SIG-M5 treated with dmso at 0.1 percent for 504 hours (cell line): ENCODE data around the gene DNAH1.
"Not testable (repeated sequence)": the region's sequence is repeated elsewhere in the genome, so short reads cannot be mapped to it uniquely, and the experiment has no call there.

ENCODE experiments used
- DNase-seq: peaks from one replicate; lab custom pipeline; 2025; ENCODE audit not compliant: unreplicated experiment; lab: John Stamatoyannopoulos, UW

The DNAH1 gene

GRCh38 chr3:52331906-52332305, 15.8 kb downstream of the DNAH1 start:
- no peak for DNase-seq

DNA sequence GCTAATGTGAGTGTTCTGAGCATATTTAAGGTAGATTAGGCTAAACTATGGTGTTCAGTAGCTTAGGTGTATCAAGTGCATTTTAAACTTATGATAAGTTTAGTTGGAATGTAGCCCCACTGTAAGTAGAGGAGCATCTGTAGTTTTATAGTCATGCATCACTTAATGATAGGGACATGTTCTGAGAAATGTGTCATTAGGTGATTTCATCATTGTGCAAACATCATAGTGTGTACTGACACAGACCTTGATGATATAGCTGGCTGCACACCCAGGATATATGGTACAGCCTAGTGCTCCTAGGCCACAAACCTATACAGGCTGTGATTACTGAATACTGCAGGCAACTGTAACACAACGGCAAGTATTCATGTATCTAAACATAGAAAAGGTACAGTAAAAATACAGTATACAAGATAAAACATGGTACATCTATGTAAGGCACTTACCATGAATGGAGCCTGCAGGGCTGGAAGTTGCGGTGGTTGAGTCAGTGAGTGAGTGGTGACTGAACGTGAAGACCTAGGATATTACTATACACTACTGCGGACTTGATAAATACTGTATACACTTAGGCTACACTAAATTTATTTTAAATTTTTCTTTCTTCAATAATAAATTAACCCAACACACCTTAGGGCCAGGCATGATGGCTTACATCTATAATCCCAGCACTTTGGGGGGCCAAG, 17.9 kb downstream of the DNAH1 start:
- DNase-seq, result no peak

- not testable (repeated sequence) for DNase-seq
Measured at GRCh38 chr3:52338131-52338530, 22.0 kb downstream of the DNAH1 start.

DNA sequence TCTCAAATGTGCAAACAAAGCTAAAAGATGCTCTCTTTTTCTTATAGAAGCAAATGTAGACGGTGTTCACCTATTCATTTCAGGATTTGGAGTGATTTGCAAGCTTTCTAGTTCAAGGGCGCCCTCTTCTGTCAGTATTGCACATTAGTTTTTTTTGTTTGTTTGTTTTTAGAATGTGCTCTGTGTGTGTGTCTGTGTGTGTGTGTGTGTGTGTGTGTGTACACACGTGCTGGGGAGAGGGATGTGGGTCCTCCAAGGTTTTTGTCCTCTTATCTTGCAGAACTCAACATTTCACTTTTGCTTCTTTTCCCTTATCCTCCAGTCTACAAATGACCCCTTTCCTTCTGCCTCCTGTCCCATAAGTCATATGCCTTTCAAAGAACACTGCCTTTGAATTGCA, 23.5 kb downstream of the DNAH1 start:
- DNase-seq, result peak; percentile 75

GRCh38 chr3:52341123-52341522, 25.0 kb downstream of the DNAH1 start:
- DNase-seq, result peak; percentile 95

GRCh38 chr3:52343946-52344600, 28.0 kb downstream of the DNAH1 start:
- DNase-seq, result no peak

DNA sequence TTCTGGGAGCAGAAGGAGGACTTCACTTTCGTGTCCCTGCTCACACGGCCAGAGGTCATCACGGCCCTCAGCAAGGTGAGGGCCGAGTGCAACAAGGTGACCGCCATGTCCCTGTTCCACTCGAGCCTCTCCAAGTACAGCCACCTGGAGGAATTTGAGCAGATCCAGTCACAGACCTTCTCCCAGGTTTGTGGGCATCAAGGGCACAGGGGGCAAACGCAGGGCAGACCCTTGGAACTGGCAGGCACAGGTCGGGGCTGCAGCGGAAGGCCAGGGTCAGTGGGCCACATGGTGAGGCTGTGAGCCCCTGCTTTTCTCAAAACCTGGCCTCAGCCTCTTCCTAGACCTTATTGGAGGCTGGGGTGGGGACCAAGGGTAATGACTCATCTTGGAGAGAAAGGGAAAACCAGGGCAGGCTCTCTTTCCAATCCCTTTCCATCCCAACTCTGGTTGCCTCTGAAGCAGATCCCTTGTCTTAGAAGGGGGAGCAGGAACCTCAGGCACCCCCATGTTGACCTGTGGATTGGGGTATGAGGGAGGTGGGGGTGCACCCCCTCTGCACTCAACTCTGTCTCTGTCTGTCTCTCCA, 29.5 kb downstream of the DNAH1 start:
- DNase-seq, result no peak

DNA sequence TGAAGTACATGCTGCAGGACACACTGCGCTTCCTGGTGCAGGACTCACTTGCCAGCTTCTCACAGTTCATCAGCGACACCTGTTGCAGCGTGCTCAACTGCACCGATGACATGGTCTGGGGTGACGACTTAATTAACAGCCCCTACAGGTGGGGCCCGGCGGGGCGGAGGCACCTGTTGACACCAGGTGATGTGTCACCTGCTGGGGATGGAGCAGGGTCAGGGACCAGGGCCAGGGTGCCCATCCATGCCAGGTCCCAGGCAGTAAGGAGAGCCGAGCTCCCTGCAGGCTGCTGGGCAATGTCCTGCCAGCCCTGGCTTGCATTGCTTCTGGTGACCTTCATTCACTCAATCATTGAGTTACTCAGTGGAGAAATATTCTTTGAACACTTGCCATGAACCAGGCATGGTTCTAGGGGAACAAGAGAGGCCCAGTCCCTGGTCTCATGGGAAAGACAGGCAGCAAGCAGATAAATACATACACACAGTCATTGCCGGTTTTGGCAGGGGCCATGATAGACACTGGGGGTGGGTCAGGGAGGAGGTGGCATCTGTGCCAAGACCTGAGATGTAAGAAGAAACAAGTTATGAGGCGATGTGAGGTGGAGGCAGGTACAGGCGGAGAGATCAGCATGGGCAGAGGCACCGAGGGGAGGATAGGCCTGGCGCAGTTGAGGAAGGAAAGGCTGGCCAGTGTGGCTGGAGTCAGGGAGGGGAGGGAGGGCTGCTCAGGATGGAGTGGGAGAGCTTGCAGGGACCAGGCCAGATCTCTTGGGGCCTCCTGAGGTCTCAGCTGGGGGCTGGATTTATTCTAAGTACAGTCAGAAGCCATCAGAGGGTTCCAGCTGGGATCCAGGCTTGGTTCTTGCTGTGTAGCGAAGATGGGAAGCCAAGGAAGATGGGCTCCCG, 30.8 kb downstream of the DNAH1 start:
- DNase-seq, result no peak

- DNase-seq, result no peak
Measured at GRCh38 chr3:52347716-52348635, 31.9 kb downstream of the DNAH1 start.

GRCh38 chr3:52349131-52349530, 33.0 kb downstream of the DNAH1 start:
- no peak for DNase-seq

- DNase-seq, result no peak
Measured at GRCh38 chr3:52349611-52350395, 33.7 kb downstream of the DNAH1 start.

DNA sequence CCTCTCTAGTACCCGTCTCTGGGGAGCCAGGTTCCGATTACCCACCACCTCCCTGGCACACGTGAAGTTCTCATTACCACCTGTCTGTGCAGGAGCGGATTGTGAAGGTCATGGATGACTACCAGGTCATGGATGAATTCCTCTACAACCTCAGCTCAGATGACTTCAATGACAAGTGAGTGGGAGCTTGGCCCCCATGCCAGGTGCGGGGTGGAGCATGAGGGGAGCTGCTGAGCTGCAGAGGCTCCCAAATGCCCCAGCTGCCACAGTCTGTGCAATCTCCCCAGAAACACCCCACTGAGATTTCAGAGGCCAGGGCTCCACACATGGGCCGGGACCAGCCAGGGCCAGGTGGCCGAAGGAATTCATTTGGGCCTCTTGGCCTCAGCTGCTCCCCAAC, 34.3 kb downstream of the DNAH1 start:
- no peak for DNase-seq

DNA sequence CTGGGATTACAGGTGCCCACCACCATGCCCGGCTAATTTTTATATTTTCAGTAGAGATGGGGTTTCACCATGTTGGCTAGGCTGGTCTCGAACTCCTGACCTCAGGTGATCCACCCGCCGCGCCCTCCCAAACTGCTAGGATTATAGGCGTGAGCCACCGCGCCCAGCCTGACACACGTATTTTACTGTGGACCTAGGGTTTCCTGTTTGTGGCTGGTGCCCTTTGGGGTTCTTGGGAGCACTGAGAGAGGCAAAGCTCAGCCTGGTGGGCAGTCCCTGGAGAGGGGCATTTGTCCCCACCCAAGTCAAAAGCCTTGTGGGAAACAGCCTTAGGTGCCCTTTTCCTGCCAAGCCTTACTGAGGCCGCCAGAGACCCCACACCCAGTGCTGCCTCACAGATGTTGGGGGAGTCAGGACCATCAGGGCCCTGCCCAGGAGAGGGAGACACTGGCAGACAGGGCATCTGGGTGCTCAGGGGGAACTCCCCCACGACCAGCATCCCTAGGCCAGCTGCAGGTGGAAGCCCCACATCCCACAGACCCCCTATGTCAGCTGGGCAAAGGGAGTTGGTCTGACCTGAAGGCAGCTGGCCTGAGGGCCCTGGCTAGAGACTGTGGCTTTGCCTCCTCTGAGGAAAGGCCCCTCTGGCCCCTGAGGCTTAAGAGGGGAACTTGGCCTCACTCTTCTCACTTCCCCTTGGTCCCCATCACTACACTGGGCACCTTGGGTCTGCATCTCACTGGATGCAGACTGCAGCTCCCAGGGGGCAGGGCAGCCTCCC, 35.1 kb downstream of the DNAH1 start:
- no peak for DNase-seq

DNA sequence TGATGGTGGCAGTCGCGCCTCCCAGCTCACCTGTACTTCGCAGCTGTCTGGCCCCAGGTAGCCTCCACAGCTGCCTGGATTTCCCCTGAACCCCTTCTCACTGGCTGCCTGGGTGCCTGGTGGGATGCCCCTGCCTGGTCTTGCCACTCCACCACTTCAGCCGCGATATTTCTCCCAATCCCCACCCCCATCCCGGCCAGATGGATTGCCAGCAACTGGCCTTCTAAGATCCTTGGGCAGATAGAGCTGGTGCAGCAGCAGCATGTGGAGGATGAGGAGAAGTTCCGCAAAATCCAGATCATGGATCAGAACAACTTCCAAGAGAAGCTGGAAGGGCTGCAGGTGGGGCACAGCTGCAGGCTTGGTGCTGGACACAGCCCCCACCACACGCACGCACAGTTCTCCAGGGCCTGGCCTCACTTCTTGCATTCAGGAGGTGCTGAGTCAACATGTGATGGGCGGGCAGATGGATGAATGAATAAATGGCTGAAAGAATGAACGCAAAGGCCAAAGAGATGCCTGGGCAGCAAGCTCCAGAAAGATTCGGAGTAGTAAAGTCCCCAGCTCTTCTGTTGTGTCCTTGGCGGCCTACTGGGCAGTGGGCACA, 35.7 kb downstream of the DNAH1 start:
- no peak for DNase-seq

- no peak for DNase-seq
Measured at GRCh38 chr3:52352566-52352965, 36.4 kb downstream of the DNAH1 start.

DNA sequence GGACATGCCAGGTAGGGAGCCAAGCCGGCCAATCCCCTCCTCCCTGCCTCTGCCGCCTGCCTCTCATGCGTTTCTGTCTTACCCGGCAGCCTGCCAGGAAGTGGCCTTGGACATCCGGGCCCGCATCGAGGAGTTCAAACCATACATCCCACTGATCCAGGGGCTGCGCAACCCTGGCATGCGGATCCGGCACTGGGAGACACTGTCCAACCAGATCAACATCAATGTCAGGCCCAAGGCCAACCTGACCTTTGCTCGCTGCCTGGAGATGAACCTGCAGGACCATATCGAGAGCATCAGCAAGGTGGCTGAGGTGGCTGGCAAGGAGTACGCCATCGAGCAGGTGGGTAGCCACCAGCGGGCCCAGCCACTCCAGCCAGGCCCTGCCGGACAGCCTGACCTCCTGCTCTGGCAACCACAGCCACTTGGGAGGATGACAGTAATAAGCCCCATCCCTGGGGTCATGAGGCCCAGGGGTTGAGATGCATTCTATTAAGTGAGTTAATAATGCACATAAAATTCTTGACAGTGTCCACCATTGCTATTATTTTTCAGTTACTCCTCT, 37.3 kb downstream of the DNAH1 start:
- DNase-seq, result no peak

DNA sequence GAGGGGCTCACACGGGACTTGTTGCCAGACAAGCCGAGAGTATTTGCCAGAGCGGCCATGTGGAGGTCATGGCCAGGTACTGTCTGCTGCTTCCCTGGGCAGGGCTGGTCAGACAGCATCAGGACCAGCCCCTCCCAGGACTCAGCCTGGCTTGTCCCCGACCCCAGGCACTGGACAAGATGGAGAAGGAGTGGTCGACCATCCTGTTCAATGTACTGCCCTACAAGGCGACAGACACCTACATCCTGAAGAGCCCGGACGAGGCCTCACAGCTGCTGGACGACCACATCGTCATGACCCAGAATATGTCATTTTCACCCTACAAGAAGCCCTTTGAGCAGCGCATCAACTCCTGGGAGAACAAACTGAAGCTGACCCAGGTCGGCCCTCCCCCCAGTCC, 38.6 kb downstream of the DNAH1 start:
- no peak for DNase-seq

GRCh38 chr3:52355526-52355925, 39.4 kb downstream of the DNAH1 start:
- DNase-seq, result no peak
